Thyroid gland (tissue), 4 donors: ENCODE results near the gene DEFB113.

Experiments used
- POLR2A ChIP-seq, 2 donors: fragments of 450-650 bp; IDR thresholded peaks; one replicate each; pipeline ENCODE4 v1.6.1; 2017; ENCODE audit warnings: antibody characterized with exemption in 2 of 2, mild to moderate bottlenecking in 2 of 2, moderate library complexity in 1 of 2
- TF ChIP-seq, protein P1 (sequence below), 6 experiments: fragments of 200-600 bp in 3 of 6; fragments of 450-650 bp in 3 of 6; sonication (generic) in 3 of 6; IDR thresholded peaks; one replicate each; pipeline ENCODE4 v1.5.1; 2016 to 2019; ENCODE audit warnings: antibody characterized with exemption in 6 of 6, mild to moderate bottlenecking in 2 of 6, inconsistent platforms in 1 of 6, moderate library complexity in 1 of 6

DNA sequence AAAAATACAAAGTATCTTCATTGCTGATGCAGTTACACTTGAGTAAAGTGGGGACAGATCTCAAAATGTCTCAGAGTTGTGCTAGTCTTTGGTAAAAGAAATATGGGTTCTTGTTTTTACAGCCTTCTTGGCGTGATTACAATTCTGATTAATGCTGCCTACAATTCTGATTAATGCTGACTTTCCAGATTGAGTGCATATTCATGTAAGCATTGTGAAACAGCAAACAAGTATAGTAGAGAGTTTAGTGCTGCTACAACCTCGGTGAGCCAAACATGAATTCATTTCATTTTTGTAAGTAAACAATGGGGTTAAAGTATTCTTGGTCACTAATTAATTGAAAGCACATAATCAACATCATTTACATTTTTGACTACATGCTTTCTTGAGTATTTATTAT lies at the start of gene DEFB113:
- TF ChIP-seq, protein P1, sequence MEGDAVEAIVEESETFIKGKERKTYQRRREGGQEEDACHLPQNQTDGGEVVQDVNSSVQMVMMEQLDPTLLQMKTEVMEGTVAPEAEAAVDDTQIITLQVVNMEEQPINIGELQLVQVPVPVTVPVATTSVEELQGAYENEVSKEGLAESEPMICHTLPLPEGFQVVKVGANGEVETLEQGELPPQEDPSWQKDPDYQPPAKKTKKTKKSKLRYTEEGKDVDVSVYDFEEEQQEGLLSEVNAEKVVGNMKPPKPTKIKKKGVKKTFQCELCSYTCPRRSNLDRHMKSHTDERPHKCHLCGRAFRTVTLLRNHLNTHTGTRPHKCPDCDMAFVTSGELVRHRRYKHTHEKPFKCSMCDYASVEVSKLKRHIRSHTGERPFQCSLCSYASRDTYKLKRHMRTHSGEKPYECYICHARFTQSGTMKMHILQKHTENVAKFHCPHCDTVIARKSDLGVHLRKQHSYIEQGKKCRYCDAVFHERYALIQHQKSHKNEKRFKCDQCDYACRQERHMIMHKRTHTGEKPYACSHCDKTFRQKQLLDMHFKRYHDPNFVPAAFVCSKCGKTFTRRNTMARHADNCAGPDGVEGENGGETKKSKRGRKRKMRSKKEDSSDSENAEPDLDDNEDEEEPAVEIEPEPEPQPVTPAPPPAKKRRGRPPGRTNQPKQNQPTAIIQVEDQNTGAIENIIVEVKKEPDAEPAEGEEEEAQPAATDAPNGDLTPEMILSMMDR (IDR thresholded peaks at IDR 0.05), result no peak
- no peak for TF ChIP-seq POLR2A (IDR thresholded peaks at IDR 0.05)
